ENCODE measurements around the gene AP1B1. TPM values are rescaled to one million over a fixed set of nuclear protein-coding genes. Genes with fewer than 3 reads are reported as not detected.

Gene AP1B1
- total RNA-seq, 1 experiment from 2014 or later: 64.1 TPM

DNA sequence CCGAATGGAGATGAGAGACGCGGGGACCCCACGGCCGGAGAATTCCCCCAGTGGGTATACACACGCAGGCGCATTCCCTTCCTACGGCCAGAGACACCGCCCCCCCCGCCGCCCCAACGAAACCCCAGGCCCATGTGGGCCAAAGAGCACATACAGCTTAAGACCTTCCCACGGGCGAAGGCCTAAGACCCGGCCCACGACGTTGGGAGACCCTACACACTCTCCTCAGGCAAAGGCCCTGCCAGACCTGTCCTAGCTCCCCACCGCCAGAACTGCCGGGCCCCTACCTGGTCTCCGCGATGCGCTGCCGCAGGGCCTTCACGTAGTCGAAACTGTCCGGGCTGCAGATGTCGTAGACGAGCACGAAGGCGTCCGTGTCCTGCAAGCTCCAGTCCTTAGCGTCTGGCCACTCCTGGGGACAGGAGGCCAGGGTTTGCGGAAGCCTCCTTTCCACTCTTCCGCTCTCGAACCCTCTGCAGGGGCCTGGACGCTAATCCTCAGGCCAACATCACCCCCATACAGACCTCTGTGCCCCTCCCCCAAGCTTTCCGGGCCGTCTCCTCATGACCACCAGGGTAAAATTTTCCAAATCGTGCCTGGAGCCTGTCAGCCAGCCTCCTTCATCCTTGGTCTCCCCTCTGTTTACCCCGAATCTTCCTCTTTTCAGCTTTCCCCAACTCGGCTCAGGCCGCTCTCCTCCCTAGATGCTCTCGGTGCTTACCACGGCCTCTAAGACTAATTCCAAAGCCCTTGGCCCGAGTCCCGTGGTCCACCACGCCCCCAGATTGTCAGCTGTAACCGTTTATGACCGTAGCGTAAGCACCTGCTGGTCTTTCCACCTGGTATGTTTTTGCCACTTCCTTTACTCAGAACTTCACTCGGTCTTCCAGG, 74.5 kb downstream of the AP1B1 start:
- no peak for DNase-seq (ENCODE audit: low read depth)

DNA sequence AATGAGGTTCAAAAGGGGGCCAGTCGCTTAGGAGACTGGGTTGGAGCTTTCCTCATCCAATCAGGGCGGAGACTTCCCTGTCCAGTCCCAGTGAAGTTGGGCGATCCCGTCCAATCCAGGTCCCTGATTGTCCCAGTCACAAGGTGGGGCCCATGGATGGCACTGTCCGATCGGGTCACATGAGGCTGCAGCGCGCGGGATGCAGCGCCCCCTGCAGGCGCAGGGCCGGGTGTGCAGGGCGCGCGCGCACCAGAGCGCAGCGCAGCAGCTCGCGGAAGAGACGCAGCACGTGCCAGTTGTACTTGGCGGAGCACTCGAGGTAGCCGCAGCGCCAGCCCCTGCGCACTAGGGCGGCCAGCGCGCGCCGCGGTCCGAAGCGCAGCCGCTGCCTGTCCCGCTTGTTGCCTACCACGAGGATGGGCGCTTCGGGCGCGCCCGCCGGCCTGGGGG, 75.2 kb downstream of the AP1B1 start:
- no peak for DNase-seq (ENCODE audit: low read depth)

DNA sequence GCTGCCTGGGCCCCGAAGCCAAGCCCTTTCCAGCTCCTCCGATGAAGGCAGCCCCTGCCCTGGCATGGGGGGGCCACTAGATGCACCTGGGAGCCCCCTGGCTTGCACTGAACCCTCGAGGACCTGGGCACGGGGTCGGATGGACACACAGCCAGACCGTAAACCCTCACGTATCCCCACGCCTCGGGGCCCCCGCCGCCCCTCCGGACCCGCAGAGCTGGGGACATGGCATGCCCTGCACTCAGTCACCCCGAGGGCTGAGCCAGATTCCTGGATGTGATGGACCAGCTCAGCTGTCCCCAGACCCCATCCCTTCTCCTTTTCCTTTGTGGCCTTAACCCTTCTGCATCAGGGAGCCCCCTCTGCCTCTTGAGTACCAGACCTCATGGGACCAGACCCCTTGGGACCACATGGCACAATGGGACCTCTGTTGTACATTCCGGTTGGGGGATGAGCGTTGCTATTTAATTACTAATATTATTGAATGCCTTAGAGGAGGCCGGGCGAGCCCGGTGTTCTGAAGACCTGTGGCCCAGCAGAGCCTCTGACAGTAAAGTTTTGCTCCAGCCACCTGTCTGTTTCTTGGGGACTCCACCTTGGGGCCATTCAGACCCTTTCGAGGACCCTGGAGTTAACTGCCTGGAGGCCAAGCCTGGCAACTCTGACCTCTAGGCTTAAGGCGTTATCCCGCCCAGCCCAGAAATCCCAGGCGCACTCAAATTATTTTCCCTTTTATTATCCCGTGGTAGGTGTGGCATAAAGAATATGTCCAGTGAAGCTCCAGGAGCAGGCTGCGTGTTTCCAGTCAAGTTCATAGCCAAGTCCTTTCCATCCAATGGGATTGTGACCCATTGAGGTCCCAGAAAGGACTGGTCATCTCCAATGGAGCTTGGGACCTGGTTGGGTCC, 75.9 kb downstream of the AP1B1 start:
- DNase-seq (ENCODE audit: low read depth): no peak

DNA sequence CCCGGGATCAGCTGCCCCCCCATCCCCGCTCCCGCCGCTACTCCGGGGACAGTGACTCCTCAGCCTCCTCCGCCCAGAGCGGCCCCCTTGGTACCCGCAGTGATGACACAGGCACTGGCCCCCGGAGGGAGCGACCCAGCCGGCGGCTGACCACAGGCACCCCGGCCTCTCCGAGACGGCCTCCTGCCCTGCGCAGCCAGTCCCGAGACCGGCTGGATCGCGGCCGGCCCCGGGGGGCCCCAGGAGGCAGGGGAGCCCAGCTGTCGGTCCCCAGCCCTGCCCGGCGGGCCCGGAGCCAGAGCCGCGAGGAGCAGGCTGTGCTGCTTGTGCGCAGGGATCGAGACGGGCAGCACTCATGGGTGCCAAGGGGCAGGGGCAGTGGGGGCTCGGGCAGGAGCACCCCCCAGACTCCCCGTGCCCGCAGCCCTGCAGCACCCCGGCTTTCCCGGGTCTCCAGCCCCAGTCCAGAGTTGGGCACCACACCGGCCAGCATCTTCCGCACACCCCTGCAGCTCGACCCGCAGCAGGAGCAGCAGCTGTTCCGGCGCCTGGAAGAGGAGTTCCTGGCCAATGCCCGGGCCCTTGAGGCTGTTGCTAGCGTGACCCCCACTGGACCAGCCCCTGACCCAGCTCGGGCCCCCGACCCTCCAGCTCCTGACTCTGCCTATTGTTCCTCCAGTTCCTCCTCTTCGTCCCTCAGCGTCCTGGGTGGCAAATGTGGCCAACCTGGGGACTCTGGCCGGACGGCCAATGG, 76.7 kb downstream of the AP1B1 start:
- DNase-seq (ENCODE audit: low read depth): no peak

DNA sequence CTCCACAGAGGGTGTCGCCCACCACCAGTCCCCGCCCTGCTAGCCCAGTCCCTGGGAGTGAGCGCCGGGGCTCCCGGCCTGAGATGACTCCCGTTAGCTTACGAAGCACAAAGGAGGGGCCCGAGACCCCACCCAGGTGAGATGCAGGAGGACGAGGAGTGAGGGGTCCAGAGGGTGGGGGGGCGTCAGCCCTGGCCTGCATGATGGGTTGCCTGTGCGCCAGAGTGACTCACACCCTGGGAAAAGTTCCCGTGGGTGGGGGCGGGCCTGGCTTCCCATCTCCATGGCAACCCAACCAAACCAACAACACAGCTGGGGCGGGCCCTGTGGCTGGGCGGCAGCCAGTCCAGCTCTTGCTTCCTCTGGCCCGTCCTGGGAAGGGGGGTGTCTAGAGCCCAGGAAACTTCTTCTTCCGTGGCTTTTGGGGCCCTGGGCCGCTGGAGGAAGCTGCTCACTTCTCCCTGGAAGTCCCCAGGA, 77.5 kb downstream of the AP1B1 start:
- peak; percentile 94 for DNase-seq (ENCODE audit: low read depth)

DNA sequence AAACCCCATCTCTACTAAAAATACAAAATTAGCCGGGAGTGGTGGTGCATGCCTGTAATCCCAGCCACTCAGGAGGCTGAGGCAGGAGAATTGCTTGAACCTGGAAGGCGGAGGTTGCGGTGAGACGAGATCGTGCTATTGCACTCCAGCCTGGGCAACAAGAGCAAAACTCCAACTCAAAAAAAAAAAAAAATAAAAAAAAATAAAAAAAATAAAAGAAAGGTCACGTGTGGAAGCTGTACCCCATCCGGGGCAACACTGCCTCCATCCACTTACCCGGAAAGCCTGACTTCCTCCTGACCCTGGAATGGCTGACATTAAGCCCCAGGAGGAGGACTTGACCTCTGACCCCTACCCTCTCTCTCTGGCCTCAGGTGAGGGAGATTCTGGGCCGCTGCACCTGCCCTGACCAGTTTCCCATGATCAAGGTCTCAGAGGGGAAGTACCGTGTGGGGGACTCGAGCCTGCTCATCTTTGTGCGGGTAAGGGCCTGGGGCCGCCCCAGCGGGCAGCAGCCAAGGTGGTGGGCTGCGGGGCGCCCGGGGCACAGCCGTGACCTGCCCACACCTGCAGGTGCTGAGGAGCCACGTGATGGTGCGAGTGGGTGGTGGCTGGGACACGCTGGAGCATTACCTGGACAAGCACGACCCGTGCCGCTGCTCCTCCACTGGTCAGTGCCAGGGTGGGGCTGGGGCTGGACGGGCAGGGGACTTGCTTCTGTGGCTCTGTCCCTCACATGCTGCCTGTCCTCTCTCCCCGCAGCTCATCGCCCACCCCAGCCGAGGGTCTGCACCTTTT, 78.1 kb downstream of the AP1B1 start:
- no peak for DNase-seq (ENCODE audit: low read depth)

DNA sequence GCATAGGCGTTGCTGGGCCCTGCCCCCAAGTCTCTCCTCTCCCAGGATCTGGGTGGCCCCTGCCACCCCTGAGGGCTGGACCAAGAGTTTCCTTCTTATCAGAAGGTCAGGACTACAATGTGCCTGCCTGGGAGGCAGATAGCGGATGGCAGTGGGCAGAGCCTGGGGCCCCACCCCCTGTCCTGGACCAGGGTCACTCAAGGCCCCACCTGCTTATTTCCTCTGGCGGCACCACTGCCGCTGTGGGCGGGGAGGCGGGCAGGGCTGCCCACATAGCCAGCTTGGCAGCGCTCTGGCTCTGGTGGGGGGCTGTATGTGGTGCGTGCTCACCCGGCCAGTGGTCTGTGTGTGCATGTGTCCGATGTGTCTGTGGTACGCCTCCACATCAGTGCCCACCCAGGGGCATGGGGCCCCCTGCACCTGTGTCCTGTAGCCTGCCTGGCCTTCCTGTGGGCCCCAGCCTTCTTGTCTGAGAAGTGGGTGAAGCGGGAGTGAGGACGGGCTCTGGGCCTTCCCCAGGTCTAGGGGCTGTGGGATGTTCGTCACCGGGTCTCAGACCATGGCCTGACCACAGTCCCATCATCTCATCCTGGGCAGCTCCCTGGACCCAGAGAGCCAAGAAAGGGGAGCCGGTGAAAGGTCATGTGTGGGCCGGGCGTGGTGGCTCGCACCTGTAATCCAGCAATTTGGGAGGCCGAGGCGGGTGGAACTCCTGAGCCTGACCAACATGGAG, 78.9 kb downstream of the AP1B1 start:
- no peak for DNase-seq (ENCODE audit: low read depth)

DNA sequence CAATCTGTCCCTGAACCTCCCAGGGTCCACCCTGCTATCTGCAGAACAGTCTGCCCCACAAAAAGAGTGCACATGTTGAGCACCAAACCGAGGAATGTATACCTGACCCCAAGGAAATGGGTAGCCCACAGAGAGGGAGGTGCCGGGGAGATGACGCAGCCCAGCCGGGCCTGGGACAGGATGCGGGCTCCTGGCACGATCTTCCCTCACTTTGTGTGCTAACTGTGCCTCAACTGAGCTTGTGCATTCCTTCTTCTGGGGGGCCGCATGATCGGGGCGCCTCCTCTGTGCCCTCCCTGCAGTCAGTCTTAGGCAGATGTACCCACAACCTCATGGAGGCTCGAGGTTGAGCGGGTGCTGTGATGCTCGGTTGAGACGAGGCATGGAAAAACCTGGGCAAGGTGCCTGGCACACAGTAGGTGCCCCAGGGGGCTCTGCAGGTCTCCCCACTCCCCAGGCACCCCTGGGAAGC, 79.5 kb downstream of the AP1B1 start:
- peak; percentile 66 for DNase-seq (ENCODE audit: low read depth)

DNA sequence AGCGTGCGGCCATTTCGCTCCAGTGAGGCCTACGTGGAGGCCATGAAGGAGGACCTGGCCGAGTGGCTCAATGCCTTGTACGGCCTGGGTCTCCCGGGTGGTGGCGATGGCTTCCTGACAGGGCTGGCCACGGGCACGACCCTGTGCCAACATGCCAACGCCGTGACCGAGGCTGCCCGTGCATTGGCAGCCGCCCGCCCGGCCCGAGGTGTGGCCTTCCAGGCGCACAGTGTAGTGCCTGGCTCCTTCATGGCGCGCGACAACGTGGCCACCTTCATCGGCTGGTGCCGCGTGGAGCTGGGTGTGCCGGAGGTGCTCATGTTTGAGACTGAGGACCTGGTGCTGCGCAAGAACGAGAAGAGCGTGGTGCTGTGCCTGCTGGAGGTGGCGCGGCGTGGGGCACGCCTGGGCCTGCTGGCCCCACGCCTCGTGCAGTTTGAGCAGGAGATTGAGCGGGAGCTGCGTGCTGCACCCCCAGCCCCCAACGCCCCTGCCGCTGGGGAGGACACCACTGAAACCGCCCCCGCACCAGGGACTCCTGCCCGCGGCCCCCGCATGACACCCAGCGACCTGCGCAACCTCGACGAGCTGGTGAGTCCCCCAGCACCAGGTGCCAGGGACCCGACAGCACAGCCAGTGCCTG, 80.1 kb downstream of the AP1B1 start:
- DNase-seq (ENCODE audit: low read depth): no peak

DNA sequence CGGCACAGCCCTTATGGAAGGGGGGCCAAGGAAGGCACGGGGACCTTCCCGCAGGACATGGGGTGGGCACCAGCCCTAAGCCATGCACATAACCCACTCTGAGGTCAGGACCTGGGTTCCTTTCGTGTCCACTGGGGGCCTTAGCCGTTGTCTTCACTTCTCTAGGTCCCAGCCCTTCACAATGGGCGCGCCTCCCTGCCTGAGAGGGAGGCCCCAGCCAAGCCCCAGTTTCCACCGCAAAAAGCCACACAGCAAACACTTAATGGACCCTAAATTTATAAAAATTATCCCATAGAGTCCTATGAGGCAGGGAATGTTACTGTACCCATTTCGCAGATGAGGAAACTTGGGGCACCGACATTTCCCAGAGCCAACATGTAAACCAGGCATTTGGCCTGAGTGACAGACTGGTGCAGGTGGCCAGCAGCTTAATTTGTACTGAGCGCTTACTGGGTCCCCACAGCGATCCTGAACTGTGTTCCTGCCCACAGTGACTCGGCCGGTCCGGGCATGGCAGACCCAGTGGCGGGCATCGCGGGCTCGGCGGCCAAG, 80.7 kb downstream of the AP1B1 start:
- no peak for DNase-seq (ENCODE audit: low read depth)

DNA sequence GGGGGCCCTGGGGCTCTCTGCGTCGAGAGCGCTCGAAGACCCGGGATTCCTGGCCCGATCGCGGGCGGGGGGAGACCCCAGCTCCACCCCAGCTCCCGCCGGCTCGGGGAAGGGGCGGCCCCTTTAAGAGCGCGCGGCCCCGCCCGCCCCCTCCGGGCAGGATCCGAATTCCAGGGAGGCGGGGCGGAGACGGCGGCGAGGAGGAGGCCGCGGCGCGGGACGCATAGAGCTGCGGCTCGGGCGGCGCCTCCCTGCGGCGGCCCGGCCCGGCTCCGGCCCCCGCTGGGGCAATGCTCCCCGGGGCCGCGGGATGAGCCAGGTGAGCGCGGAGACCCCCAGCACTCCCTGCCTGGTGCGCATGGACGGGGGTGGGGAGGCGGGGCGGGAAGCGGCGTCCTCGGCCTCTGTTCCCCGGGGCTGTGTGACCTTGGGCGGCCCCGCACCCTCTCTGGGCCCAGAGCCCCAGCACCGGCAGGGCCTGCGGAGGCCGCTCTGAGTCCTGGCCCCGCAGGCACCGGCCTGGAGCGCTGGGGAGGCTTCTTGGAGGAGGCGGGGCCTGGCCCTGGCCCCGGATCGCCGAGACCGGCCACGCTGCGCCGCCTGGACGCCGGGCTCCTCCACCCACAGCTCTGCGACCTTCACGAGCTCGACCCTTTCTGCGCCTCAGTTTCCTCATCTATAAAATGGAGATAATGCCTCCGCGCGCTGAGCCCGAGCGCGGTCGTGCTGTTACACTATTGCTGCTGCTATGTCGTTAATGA, 81.4 kb downstream of the AP1B1 start:
- DNase-seq (ENCODE audit: low read depth): peak; percentile 67

DNA sequence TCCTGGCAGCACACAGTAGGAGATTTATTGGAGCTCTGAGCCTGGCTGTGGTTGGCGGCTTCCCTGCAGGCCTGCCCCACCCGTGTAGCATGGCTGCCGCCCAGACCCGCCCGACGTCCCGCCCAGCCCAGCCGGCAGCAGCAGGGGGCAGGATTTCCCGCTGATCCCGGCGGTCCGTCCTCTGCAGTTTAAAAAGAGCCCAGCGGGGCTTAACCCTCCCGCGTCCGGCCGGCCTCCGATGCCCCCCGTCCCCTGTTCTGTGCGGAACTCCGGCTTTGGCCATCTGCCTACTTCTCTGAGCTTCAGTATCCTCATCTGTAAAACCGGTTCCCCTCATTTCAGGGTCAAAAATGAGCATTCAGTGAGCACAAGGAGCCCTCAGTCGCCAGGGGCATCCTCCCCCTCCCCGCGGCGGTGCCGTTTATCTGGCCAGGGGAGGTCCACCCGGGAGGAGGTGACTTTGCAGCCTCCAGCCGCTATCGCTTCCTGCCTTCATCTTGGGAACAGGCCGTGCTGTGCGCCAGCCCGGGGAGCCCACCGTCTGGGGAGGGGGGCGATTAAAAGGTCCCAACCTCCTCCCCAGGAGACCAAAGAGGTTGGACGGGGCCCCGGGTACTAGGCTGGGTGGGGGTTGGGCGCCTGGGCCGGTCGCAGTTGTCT, 82.1 kb downstream of the AP1B1 start, which contains the start of gene GAS2L1:
GAS2L1 (plus strand) TSS at position 476 of the 660 bp plus-strand sequence. CDS start 1,456 bp downstream, outside the sequence.
- peak; percentile 78 for DNase-seq (ENCODE audit: low read depth)

DNA sequence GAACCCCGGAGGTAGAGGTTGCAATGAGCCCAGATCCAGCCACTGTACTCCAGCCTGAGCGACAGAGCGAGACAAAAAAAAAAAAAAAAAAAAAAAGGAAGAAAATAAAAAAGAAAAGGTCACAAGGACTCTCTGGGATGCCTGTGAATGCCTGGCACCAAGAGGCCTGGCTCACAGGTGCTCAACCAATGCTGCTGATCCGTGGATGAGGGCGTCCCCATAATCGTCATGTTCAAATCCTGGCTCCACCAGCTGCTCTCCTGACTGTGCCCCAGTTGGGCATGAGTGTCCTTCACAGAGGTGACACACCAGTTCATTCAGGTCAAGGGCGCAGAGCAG, 82.6 kb downstream of the AP1B1 start:
- no peak for DNase-seq (ENCODE audit: low read depth)

DNA sequence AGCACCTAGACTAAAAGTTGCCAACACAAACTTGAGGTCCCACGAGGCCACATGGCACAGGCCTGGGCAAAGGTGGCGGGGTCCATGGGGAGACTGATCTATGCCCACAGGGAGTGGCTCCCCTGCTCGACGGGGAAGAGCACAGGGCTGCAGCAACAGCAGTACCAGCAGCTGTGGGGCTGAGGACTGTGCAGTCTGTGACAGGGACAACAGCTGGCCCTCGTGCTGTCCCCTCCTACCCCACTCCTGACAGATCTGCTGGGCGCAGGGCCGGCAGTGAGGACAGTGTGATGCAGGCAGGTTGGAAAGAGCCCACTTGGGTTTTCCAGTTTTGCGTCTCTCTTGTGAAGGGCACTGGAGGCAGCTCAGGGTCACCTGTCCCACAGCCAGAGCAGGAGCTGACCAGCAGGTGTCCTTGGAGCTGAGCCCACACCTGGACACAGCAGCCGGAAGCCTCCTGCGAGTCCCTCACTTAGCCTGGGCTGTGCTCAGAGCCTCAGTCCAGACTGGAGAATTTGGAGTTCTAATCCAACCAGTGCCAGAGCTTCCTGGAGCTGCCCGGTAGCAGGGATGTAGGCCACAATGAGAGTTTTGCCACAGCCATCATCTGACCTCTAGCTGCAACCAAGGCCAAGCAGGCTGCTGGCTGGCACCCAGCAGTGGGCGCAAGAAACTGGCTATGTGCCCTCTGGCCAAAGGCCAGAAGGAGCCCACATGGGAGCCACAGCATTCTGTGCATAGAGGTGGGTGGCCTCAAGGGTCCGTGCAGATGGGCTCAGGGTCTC, 85.5 kb downstream of the AP1B1 start:
- DNase-seq (ENCODE audit: low read depth): no peak

DNA sequence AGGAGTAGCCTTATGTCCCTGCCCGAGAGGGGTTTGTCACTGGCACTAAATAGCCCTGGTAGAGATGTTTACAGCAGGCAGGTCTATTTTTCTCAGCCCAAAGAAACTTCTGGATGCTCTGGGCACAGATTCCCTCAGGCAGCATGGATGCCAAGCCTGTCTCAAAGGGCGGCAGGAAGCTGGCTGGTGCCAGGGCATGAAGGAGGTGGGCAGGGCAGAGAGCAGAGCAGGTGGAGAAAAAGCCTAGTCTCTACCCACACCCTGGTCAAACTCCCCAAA, 86.0 kb downstream of the AP1B1 start:
- no peak for DNase-seq (ENCODE audit: low read depth)

DNA sequence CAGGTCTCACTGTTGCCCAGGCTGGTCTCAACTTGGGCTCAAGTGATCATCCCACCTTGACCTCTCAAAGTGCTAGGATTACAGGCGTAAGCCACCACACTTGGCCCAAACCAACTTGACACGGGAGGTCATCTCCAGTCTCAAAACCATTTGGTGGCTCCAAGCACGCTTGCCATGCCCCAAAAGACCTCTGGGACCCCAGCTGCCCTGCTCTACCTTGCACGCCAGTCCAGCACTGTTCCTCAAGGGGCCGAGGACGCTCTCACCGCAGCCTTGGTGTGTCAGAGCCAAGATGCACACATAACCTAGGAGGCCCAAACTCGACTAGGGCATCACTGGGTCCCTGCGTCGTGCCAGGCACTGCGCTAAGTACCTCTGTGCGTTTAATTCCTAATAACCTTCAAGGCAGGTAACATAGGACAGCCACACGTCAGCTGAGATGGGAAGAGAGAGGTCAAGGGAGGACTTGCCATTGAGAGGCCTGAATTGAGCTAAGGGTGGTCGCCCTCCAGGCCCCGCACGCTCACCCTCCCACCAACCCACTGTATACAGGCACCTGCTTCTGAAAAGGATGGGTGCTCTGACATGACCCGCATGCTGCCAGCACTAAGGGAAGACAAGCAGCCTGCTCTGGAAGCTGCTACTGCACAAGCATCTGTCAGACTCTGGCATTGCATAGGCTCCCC, 86.5 kb downstream of the AP1B1 start:
- no peak for DNase-seq (ENCODE audit: low read depth)

All from LHCN-M2 (cell line).